SKM-1 (cell line): ENCODE results near the gene SEMA4D.

Experiments used
- DNase-seq: peaks from one replicate; lab custom pipeline; 2025; ENCODE audit not compliant: unreplicated experiment; lab: John Stamatoyannopoulos, UW

SEMA4D gene

GRCh38 chr9:89325733-89326132 is 172.2 kb downstream of the SEMA4D start:
- DNase-seq = no peak

- no peak for DNase-seq
Observed at GRCh38 chr9:89323390-89323789, 174.5 kb downstream of the SEMA4D start.

GRCh38 chr9:89319015-89319905 is 178.7 kb downstream of the SEMA4D start:
- DNase-seq = no peak

- DNase-seq = peak; percentile 69
Observed at GRCh38 chr9:89318123-89319014, 179.5 kb downstream of the SEMA4D start, which contains the start of gene SECISBP2. SECISBP2 (plus strand) TSS chr9:89318500; CDS start chr9:89318577, 77 bp downstream.

GRCh38 chr9:89317282-89317681 is 180.6 kb downstream of the SEMA4D start:
- no peak for DNase-seq

- no peak for DNase-seq
Observed at GRCh38 chr9:89315482-89315881, 182.4 kb downstream of the SEMA4D start.

GRCh38 chr9:89314955-89315354 is 183.0 kb downstream of the SEMA4D start:
- no peak for DNase-seq

GRCh38 chr9:89313842-89314241 is 184.1 kb downstream of the SEMA4D start:
- no peak for DNase-seq

GRCh38 chr9:89312222-89312571 is 185.7 kb downstream of the SEMA4D start:
- no peak for DNase-seq

GRCh38 chr9:89311346-89312221 is 186.3 kb downstream of the SEMA4D start:
- no peak for DNase-seq
